Epidermal melanocyte (primary cell): ENCODE data around the gene RPTN.

ENCODE experiments used
- DNase-seq: peaks from one replicate; pipeline ENCODE4 v3.0.0; 2011; ENCODE audit warnings: low spot score; ENCODE audit not compliant: insufficient read length

Gene RPTN

GRCh38 chr1:152111515-152111968 lies 47.5 kb downstream of the RPTN start:
- DNase-seq = no peak

GRCh38 chr1:152110860-152111514 lies 48.0 kb downstream of the RPTN start:
- no peak for DNase-seq

GRCh38 chr1:152110365-152110859 lies 48.6 kb downstream of the RPTN start:
- DNase-seq = no peak

GRCh38 chr1:152109998-152110294 lies 49.1 kb downstream of the RPTN start:
- no peak for DNase-seq

- no peak for DNase-seq
Measured at GRCh38 chr1:152109231-152109997, 49.6 kb downstream of the RPTN start.

- no peak for DNase-seq
Measured at GRCh38 chr1:152108882-152109222, 50.2 kb downstream of the RPTN start.

- no peak for DNase-seq
Measured at GRCh38 chr1:152107984-152108881, 50.8 kb downstream of the RPTN start.

- DNase-seq = no peak
Measured at GRCh38 chr1:152107031-152107983, 51.7 kb downstream of the RPTN start.

GRCh38 chr1:152104854-152105253 lies 54.2 kb downstream of the RPTN start:
- DNase-seq = no peak
